ENCODE results near the gene SNX25.
"Not testable (repeated sequence)": the region's sequence is repeated elsewhere in the genome, so short reads cannot be mapped to it uniquely, and the experiment has no call there.

Gene SNX25

DNA sequence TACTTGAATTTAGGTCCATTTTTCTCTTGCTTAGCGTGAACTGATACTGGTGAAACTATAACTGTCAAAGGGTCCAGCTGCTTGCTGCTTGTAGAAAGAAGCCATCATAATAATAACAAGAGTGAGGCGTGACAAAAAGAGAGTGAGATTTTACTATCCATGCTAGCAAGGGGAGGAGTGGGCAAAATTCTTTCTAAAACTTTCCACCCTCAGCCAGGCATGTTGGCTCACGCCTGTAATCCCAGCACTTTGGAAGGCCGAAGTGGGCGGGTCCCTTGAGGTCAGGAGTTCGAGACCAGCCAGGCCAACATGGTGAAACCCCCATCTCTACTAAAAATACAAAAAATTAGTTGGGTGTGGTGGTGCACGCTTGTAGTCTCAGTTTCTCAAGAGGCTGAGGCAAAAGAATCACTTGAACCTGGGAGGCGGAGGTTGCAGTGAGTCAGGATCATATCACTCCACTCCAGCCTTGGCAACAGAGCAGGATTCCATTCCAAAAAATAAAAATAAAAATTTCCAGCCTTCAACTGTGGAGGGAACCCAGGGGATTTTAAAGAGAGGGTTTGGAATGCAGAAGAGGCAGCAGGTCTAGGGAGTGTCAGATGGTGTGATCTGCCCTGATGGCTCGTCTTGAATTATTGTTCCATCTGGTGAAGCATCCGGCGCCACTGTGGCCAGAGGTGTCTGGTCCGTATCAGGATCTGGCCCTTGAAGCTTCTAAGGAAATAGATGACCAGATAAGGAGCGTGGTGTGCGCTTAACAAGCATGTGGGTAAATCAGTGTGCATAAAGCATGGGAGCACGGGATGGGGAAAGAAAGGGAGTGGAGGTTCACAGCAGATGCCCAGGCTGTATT lies 134.6 kb downstream of the SNX25 start:
- no peak for DNase-seq (ENCODE audit: low read depth in 2 of 2)

DNA sequence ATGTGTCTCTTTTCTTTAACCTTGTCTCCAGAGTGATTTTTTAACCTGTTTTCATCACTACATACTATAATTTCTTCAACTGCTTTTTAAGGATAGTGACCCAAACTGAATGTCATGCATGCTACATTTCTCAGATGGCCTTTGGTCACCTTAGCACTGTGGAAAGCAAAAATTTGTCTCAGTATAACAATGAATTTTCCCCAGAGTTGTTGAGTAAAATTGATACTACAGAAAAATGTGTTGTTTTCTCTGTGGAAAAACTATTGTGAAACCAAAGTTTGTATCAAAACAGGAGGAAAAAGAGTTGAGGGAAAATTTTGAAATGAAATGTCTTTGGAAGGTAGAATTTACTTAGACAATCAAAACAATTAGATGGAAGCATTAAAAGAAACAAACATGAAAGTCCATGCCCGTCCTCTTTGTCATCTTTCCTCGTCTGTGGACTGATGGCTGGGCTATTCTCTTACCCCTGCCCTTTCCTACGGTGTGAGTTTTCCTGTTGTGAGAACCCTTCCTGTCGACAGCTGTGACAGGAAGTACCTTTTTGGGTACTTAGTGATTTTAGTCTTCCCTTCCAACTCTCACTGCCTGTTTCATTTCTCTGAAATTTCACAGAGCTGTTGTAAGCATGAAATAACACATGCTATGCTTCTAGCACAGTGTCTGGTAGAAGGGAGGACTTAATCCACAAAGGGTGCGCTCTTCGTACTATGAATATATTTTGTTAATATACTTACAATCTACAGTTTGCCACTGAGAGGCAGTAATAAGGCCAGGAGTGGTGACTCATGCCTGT lies 135.5 kb downstream of the SNX25 start:
- no peak for DNase-seq (ENCODE audit: low read depth in 2 of 2)

DNA sequence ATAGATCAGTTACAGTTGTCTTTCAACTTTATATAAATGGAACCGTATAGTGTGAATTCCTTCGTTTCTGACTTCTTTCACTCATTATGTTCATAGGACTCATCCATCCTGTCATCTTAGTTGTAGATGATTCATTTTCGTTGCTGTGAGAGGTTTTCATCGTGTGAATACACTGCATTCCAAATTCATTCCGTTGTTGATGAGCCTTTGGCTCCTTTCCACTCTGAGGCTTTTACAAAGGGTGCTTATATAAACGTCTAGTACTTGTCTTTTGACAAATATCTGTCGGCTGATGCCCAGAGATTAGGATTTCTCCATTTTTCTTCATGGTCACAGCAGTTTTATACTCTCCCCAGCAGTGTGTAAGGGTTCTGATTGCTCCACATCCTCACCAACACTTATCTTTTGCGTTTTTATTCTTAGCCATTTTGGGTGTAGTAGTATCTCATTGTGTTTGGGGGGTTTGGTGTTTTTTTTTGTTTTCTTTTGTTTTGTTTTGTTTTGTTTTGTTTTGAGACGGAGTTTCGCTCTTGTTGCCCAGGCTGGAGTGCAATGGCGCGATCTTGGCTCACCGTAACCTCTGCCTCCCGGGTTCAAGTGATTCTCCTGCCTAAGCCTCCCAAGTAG lies 137.7 kb downstream of the SNX25 start:
- DNase-seq (ENCODE audit: low read depth in 2 of 2) = no peak

DNA sequence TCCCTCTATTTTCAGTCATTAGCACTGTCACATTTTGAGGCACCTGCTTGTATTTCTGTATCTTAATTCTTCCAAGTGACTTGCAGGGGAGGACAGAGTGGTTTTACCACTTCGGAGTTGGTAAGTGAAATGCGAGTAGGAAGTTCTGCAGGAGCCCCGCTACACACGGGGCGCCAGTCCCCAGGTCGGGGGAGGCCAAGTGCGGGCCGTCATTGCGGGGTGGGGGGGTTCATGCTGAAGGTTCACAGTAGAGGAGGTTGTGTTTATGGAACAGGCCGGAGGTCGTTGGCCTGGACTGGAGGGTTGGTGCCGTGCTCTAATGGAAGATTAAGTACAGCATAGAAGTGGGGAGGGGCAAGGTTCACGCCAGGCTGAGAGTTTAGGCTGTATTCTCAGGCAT lies 142.3 kb downstream of the SNX25 start:
- no peak for DNase-seq (ENCODE audit: low read depth in 2 of 2)

DNA sequence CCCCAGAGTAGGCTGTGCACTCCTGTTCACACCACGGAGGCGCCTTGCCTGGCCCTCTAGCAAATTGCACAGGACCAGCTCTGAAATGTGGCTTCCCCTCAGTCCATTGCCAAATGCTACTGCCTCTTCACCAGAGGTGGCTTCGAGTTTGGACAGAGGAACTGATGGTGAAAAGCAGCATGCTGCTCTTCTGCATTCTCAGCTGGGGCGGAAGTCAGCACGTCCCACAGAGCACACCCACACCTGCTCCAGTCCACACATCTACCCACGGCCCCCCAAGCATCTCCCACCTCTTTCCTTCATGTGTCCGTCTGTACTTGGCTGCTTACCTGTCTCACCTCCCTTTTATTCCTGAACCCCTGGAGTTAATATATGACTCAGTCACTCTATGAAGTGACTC lies 142.8 kb downstream of the SNX25 start:
- DNase-seq (ENCODE audit: low read depth in 2 of 2) = no peak

- DNase-seq (ENCODE audit: low read depth in 2 of 2) = no peak
Measured at GRCh38 chr4:185352741-185353140, 143.3 kb downstream of the SNX25 start.

GRCh38 chr4:185357211-185357610 lies 147.8 kb downstream of the SNX25 start:
- no peak for DNase-seq (ENCODE audit: low read depth in 2 of 2)

GRCh38 chr4:185357733-185358440 lies 148.5 kb downstream of the SNX25 start:
- DNase-seq (ENCODE audit: low read depth in 2 of 2) = no peak

GRCh38 chr4:185358514-185358913 lies 149.1 kb downstream of the SNX25 start:
- no peak for DNase-seq (ENCODE audit: low read depth in 2 of 2)

GRCh38 chr4:185358959-185359358 lies 149.6 kb downstream of the SNX25 start:
- no peak for DNase-seq (ENCODE audit: low read depth in 2 of 2)

DNA sequence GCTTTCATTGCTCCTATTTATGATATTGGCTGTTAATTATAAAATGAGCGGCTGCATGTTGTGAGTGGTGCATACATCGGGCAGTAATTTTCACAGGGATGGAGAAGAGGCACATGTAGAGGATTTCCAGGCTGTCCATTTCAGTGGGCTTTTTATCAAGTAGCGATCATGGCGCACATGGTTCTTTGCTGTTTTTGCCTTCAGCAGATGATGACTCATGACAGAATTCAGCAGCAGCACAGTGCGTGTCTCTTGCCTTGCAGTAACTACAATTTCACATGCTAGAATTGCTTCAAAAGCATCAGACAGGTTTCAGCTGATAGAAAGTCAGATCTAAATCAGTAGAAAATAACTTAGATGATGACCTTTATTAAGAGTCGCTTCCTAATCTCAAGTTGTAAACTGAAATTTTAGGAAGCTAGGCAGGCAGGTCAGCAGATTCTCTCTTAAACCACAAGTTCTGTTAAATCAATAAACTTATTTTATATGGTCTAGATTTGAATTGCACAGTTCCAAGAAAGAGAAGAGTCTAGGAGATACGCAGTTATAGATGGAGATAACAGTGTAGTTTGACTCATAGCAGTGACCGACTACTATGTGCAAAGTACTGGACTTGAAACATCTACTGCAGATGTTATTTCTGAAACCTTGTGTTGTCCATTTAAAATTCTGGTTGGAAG lies 150.5 kb downstream of the SNX25 start:
- DNase-seq (ENCODE audit: low read depth in 2 of 2) = no peak

- DNase-seq (ENCODE audit: low read depth in 2 of 2) = no peak
Measured at GRCh38 chr4:185361872-185362271, 152.5 kb downstream of the SNX25 start.

- not testable (repeated sequence) for DNase-seq (ENCODE audit: low read depth in 2 of 2)
Measured at GRCh38 chr4:185362570-185362969, 153.2 kb downstream of the SNX25 start.

DNA sequence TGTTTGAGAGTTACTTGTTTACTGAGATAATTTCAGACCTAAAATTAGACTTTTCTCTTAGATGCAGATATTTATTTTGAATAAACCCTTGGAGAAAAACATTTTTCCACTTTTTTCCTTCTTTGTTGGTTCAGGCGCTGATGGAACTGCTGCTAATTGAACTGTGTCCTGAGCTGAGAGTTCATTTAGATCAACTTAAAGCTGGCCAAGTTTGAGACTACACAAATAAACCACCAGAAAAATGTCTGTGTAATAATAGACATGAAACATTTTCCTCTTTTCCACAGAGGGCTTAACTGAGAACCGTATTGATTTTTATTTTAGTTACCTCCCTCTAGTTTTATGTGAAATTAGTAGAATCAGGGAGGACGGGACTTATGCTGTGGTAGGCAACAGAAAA lies 153.9 kb downstream of the SNX25 start:
- no peak for DNase-seq (ENCODE audit: low read depth in 2 of 2)

DNA sequence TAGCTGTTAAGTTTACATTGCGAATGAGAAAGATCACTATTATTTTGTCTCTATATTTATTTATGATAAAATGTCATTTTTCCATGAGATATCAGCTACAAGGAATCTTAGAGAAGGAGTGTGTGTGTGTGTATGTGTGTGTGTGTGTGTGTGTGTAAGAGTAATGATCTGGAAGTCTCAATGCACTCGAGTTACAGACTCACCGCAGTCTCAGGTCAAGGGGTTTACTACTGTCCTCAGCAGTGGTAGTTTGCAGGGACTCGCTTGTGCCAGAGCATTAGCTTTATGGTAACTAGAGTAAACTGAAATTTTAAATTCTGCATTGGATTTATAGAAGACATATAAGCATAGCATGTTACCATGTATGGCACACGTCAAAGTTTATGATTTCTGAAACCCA lies 155.5 kb downstream of the SNX25 start:
- DNase-seq (ENCODE audit: low read depth in 2 of 2) = no peak

DNA sequence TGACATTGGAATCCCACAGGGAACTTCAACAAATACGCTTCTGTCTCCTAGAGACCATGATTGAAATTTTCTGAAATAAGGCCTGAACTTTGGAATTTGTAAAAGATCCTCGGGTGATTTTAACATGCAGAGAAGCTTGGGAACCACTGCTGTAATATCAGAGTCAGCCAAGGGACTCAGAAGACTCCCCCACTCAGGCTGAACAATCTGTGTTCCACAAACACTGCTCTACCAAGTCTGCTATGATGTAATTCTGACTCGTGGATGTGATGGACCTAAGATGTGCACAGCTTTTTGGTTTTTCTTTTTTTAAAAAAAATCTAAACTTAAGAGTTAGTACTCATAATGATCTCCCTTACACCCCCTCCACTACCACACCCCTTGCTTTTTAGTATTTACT lies 160.3 kb downstream of the SNX25 start:
- no peak for DNase-seq (ENCODE audit: low read depth in 2 of 2)

DNA sequence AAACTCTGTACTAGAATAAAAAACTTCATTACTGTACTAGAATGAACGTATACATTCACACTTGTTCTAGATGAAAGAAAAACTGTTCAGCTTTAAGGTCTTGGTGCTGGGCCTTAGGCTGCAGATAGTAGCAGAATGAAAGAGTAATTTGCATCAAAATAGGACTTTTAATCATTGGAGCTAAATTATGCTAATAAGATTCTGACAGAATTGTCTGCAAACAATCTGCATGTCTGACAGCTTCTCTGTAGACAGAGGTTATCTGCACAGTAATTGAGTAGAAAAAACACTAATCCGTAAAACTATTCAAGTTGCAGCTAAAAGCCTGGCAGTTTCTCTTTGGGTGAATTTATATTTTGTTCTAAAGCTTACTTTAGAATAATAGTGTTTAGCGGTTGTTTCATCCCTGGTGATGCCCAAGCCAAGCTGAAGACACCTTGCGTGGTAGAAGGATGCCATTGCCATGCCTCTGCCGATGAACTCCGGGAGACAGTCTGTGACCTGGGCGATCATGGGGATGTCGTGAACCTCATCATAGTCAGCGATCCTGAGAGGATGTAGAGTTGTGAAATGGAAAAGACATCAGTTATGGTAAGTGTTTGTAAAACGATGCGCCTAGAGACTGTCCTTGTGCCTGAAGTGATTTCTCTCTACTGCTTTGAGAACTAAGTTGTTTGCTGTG lies 161.0 kb downstream of the SNX25 start:
- no peak for DNase-seq (ENCODE audit: low read depth in 2 of 2)

DNA sequence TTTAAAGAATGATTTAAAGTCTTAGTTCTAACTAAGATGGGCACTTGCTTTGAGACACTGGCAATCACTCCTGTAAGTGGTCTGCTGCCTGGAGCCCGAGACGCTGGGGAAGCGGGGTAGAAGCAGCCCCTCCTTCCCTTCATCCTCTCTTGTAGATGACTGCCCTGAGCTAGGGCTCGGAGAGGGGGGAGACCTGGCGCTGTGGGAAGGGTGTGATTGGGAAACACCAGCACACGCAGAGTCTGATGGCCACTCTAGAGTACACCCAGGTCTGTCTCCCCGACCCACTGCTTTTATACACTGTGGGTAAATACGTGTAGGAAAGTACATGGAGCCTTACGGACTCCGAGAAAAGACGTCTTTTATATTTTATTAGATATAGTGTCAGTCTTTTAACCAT lies 162.3 kb downstream of the SNX25 start:
- DNase-seq (ENCODE audit: low read depth in 2 of 2) = no peak

DNA sequence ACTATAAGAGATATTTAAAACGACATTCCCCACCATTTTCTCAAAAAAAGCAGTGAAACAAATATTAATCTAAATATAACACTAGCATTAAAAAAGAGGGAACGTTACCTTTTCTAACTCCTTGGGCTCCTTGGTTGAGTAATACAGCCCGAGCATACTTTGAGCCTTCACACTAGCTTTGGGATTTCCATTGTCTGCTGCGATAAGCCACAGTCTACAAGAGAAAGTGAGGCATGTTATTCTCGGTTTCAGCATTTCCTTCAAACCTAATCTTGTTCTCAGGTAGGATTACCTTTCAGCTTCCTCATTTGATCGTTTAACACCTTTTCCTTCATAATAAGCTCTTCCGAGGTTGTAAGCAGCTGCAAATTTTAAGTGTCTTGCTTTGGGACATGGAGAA lies 164.6 kb downstream of the SNX25 start:
- no peak for DNase-seq (ENCODE audit: low read depth in 2 of 2)

GRCh38 chr4:185374573-185374972 lies 165.2 kb downstream of the SNX25 start:
- DNase-seq (ENCODE audit: low read depth in 2 of 2) = no peak

GRCh38 chr4:185378264-185378663 lies 168.9 kb downstream of the SNX25 start:
- no peak for DNase-seq (ENCODE audit: low read depth in 2 of 2)
